Keratinocyte (primary cell): ENCODE measurements around the gene GSTA3. TPM values are rescaled to one million over a fixed set of nuclear protein-coding genes. Genes with fewer than 3 reads are reported as not detected.
"Not testable (repeated sequence)": the region's sequence is repeated elsewhere in the genome, so short reads cannot be mapped to it uniquely, and the experiment has no call there.

ENCODE experiments used
- DNase-seq: peaks from one replicate; pipeline ENCODE4 v3.0.0-alpha.2; 2011; ENCODE audit warnings: low read depth, missing footprints, low spot score
- FAIRE-seq: peaks from 2 replicates; lab custom pipeline; 2011; peaks lifted over from hg19 to GRCh38; lab: Jason Lieb, UNC
- H2AFZ ChIP-seq: 2 replicates; pipeline ENCODE4 v1.6.0; 2012; ENCODE audit warnings: low read length, control low read depth, inconsistent platforms; ENCODE audit not compliant: control insufficient read depth
- H3K27ac ChIP-seq: 2 replicates; pipeline ENCODE4 v1.5.1; 2011; ENCODE audit warnings: low read length; ENCODE audit not compliant: control insufficient read depth, insufficient read depth
- H3K27me3 ChIP-seq: 3 replicates; pipeline ENCODE4 v1.6.0; 2011; ENCODE audit warnings: low read length; ENCODE audit not compliant: control insufficient read depth, insufficient read depth; ENCODE audit errors: extremely low read depth
- H3K36me3 ChIP-seq, 2 experiments: 2 replicates in 1 of 2; 3 replicates in 1 of 2; pipeline ENCODE4 v1.5.1; 2011; ENCODE audit warnings: low read length in 2 of 2, mild to moderate bottlenecking in 1 of 2; ENCODE audit not compliant: control insufficient read depth in 2 of 2, insufficient read depth in 2 of 2; ENCODE audit errors: extremely low read depth in 1 of 2
- H3K4me1 ChIP-seq: 3 replicates; pipeline ENCODE4 v1.5.1; 2011; ENCODE audit warnings: low read length; ENCODE audit not compliant: control insufficient read depth, insufficient read depth; ENCODE audit errors: extremely low read depth
- H3K4me2 ChIP-seq: 3 replicates; pipeline ENCODE4 v1.6.0; 2011; ENCODE audit warnings: low read depth, low read length; ENCODE audit not compliant: control insufficient read depth, insufficient read depth; ENCODE audit errors: extremely low read depth
- H3K4me3 ChIP-seq, 3 experiments: fragments of 200-600 bp in 1 of 3; sonication (generic) in 1 of 3; 2 replicates in 2 of 3; 3 replicates in 1 of 3; pipeline ENCODE4 v1.5.1; 2011 to 2016; ENCODE audit warnings: low read length in 3 of 3, mild to moderate bottlenecking in 3 of 3, control low read depth in 2 of 3, inconsistent platforms in 1 of 3, low read depth in 1 of 3, mixed read lengths in 1 of 3, mixed run types in 1 of 3, moderate library complexity in 1 of 3; ENCODE audit not compliant: control insufficient read depth in 2 of 3, insufficient read depth in 2 of 3; ENCODE audit errors: extremely low read depth in 1 of 3
- H3K79me2 ChIP-seq: 2 replicates; pipeline ENCODE4 v1.6.0; 2012; ENCODE audit warnings: low read length; ENCODE audit not compliant: control insufficient read depth, insufficient read depth
- H3K9ac ChIP-seq: 3 replicates; pipeline ENCODE4 v1.6.0; 2011; ENCODE audit warnings: low read length; ENCODE audit not compliant: control insufficient read depth, insufficient read depth; ENCODE audit errors: extremely low read depth
- H3K9me1 ChIP-seq: 3 replicates; pipeline ENCODE4 v1.6.0; 2011; ENCODE audit warnings: low read length; ENCODE audit not compliant: control insufficient read depth, insufficient read depth; ENCODE audit errors: extremely low read depth
- H3K9me3 ChIP-seq: 2 replicates; pipeline ENCODE4 v1.5.1; 2012; ENCODE audit warnings: low read depth, low read length; ENCODE audit not compliant: control insufficient read depth
- H4K20me1 ChIP-seq: 3 replicates; pipeline ENCODE4 v1.6.0; 2011; ENCODE audit warnings: low read length; ENCODE audit not compliant: control insufficient read depth, insufficient read depth; ENCODE audit errors: extremely low read depth
- CTCF ChIP-seq, 3 experiments: IDR thresholded peaks in 1 of 3; conservative IDR thresholded peaks in 1 of 3; optimal IDR thresholded peaks in 1 of 3; 2 replicates in 2 of 3; 3 replicates in 1 of 3; pipeline versions ENCODE3 to v1.5.1; 2011; ENCODE audit warnings: low read length in 3 of 3, mild to moderate bottlenecking in 3 of 3, moderate library complexity in 2 of 3, control low read depth in 1 of 3, inconsistent platforms in 1 of 3; ENCODE audit not compliant: insufficient read depth in 2 of 3; ENCODE audit errors: extremely low read depth in 1 of 3
- EZH2 ChIP-seq: IDR thresholded peaks from one replicate; pipeline ENCODE4 v1.6.1; 2012; ENCODE audit warnings: inconsistent platforms, mild to moderate bottlenecking, low read length, moderate library complexity
- dilution Hi-C: fragments of 300-500 bp; cut with MboI; formaldehyde crosslinking; loops from one replicate; pipeline ENCODE4 v1.7.0; 2020; ENCODE audit warnings: low sequenced_read_pairs; ENCODE audit not compliant: extremely low pct_ligation_motif_present
- polyA plus RNA-seq, 5 experiments: library from polyadenylated mRNA; depleted of rRNA in 3 of 5; stranded (reverse) in 3 of 5; stranded (forward) in 1 of 5; unstranded in 1 of 5; fragments of >200 nt; gene quantifications; 1 replicate in 1 of 5; 2 replicates in 3 of 5; 3 replicates in 1 of 5; pipeline versions ENCODE4 v1.2.1 to v1.2.3, GENCODE V29; 2011 to 2012; ENCODE audit warnings: missing spikeins in 2 of 5, low read depth in 1 of 5, low replicate concordance in 1 of 5

GSTA3 gene
- polyA plus RNA-seq, 1 donor (not counting 4 experiments of a cell fraction or from before 2014, with no cell fraction given): not detected

GRCh38 chr6:52872031-52872430 lies 37.5 kb downstream of the GSTA3 start:
- no peak for DNase-seq
- TF ChIP-seq EZH2: no peak
- TF ChIP-seq CTCF (optimal IDR thresholded peaks at IDR 0.05 in 1 of 3, IDR thresholded peaks at IDR 0.05 in 1 of 3, conservative IDR thresholded peaks at IDR 0.05 in 1 of 3; ENCODE audit: extremely low read depth in 1 of 3, insufficient read depth in 2 of 3, low read length in 3 of 3): no peak
- dilution Hi-C loops: no loop called here

DNA sequence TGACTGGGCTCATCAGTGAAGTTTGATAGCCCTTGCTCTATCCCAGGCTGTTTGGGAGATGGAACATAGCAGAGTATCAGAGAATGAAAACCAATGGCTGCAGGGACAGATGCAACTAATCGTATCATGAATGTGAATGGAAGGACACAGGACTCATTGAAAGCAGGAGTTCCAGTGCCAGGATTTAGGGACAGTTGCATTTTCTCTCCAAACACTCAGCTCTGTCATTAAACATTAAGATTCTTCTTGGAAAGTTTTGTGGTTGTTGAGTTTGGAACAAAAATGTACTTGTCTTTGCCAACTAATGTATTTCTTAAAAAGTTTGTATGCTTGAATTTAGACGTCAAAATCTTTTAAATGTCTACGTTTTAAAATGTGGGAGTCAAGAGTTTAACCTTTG lies 37.9 kb downstream of the GSTA3 start:
- no peak overlapping the region for H2AFZ ChIP-seq
- H3K9ac ChIP-seq: no peak overlapping the region
- no peak for FAIRE-seq

More at GRCh38 chr6:52872031-52872430, 37.5 kb downstream of the GSTA3 start:
- Histone ChIP-seq H3K9ac (no peak overlapping the region), H3K4me3 (no peak overlapping the region), H3K36me3 (no peaks in the 10 kb centered on the region), H3K27ac (no peak overlapping the region), H3K27me3 (peaks cover 40% of the 10 kb centered on the region), H3K4me2 (no peak overlapping the region), H3K79me2 (no peaks in the 10 kb centered on the region), H3K9me3 (no peaks in the 10 kb centered on the region), H3K9me1 (no peaks in the 10 kb centered on the region), H4K20me1 (no peaks in the 10 kb centered on the region), H3K4me1 (no peaks in the 10 kb centered on the region), H2AFZ (no peak overlapping the region)
- no peak for FAIRE-seq

GRCh38 chr6:52870335-52871091 lies 39.0 kb downstream of the GSTA3 start:
- H3K4me1 ChIP-seq, H4K20me1 ChIP-seq, H3K79me2 ChIP-seq, dilution Hi-C loops, H2AFZ ChIP-seq, H3K9me1 ChIP-seq, H3K9me3 ChIP-seq, FAIRE-seq, H3K9ac ChIP-seq, H3K4me2 ChIP-seq, H3K36me3 ChIP-seq, H3K4me3 ChIP-seq, DNase-seq, H3K27ac ChIP-seq: not testable (repeated sequence)
- peaks cover 28% of the 10 kb centered on the region for H3K27me3 ChIP-seq

More for the DNA sequence above, 37.9 kb downstream of the GSTA3 start:
- H3K4me1 ChIP-seq: no peaks in the 10 kb centered on the region
- H3K27ac ChIP-seq: no peak overlapping the region
- no peaks in the 10 kb centered on the region for H4K20me1 ChIP-seq
- TF ChIP-seq CTCF (optimal IDR thresholded peaks at IDR 0.05 in 1 of 3, IDR thresholded peaks at IDR 0.05 in 1 of 3, conservative IDR thresholded peaks at IDR 0.05 in 1 of 3; ENCODE audit: extremely low read depth in 1 of 3, insufficient read depth in 2 of 3, low read length in 3 of 3) (no peak), EZH2 (no peak)
- no peak for DNase-seq
- no peak overlapping the region for H3K4me3 ChIP-seq
- no peaks in the 10 kb centered on the region for H3K9me3 ChIP-seq
- dilution Hi-C loops: no loop called here
- no peak overlapping the region for H3K4me2 ChIP-seq
- H3K79me2 ChIP-seq: no peaks in the 10 kb centered on the region
- no peaks in the 10 kb centered on the region for H3K9me1 ChIP-seq
- peaks cover 38% of the 10 kb centered on the region for H3K27me3 ChIP-seq
- H3K36me3 ChIP-seq: no peaks in the 10 kb centered on the region

- H3K36me3 ChIP-seq, DNase-seq, H3K4me2 ChIP-seq, H3K9me3 ChIP-seq, H3K9ac ChIP-seq, H3K79me2 ChIP-seq, H2AFZ ChIP-seq, H3K4me3 ChIP-seq, dilution Hi-C loops, H3K27ac ChIP-seq, FAIRE-seq, H3K4me1 ChIP-seq, H4K20me1 ChIP-seq, H3K9me1 ChIP-seq: not testable (repeated sequence)
- H3K27me3 ChIP-seq: peaks cover 15% of the 10 kb centered on the region
Observed at GRCh38 chr6:52868899-52869298, 40.6 kb downstream of the GSTA3 start.
